GM21423 (cell line): ENCODE measurements around the gene FLNC.

Experiments
- ATAC-seq: cut with Tn5 transposase; IDR thresholded peaks from one replicate; pipeline ENCODE4 v1.9.1; 2021; ENCODE audit warnings: mild to moderate bottlenecking, moderate library complexity; ENCODE audit not compliant: unreplicated experiment

The FLNC gene, protein sequence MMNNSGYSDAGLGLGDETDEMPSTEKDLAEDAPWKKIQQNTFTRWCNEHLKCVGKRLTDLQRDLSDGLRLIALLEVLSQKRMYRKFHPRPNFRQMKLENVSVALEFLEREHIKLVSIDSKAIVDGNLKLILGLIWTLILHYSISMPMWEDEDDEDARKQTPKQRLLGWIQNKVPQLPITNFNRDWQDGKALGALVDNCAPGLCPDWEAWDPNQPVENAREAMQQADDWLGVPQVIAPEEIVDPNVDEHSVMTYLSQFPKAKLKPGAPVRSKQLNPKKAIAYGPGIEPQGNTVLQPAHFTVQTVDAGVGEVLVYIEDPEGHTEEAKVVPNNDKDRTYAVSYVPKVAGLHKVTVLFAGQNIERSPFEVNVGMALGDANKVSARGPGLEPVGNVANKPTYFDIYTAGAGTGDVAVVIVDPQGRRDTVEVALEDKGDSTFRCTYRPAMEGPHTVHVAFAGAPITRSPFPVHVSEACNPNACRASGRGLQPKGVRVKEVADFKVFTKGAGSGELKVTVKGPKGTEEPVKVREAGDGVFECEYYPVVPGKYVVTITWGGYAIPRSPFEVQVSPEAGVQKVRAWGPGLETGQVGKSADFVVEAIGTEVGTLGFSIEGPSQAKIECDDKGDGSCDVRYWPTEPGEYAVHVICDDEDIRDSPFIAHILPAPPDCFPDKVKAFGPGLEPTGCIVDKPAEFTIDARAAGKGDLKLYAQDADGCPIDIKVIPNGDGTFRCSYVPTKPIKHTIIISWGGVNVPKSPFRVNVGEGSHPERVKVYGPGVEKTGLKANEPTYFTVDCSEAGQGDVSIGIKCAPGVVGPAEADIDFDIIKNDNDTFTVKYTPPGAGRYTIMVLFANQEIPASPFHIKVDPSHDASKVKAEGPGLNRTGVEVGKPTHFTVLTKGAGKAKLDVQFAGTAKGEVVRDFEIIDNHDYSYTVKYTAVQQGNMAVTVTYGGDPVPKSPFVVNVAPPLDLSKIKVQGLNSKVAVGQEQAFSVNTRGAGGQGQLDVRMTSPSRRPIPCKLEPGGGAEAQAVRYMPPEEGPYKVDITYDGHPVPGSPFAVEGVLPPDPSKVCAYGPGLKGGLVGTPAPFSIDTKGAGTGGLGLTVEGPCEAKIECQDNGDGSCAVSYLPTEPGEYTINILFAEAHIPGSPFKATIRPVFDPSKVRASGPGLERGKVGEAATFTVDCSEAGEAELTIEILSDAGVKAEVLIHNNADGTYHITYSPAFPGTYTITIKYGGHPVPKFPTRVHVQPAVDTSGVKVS (N-terminal part only)

GRCh38 chr7:128830231-128831177, at the start of gene FLNC:
TSS of gene FLNC (plus strand) at chr7:128830406. CDS start at chr7:128830638, 232 bp downstream.
- ATAC-seq: no peak

DNA sequence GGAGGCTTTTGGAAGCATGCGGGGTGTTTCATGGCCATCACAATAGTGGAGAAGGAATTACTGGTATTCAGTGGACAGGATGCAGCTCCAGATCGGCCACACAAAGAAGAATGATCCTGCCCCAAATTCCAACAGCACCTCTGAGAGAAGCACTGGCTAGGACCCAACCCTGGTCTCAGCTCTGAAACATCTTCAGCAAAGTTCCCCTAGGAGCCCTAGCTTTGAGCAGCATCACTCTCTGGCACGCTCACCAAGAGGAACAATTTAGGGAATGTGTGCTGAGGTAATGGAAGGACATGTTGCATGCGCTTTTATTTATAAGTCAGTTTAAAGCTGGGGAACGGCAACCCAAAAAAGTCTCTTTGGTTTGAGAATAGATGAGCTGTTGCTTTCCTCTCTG, 49.1 kb upstream of the FLNC start:
- no peak for ATAC-seq

- ATAC-seq: no peak
Observed at GRCh38 chr7:128781851-128782250, 48.4 kb upstream of the FLNC start.

DNA sequence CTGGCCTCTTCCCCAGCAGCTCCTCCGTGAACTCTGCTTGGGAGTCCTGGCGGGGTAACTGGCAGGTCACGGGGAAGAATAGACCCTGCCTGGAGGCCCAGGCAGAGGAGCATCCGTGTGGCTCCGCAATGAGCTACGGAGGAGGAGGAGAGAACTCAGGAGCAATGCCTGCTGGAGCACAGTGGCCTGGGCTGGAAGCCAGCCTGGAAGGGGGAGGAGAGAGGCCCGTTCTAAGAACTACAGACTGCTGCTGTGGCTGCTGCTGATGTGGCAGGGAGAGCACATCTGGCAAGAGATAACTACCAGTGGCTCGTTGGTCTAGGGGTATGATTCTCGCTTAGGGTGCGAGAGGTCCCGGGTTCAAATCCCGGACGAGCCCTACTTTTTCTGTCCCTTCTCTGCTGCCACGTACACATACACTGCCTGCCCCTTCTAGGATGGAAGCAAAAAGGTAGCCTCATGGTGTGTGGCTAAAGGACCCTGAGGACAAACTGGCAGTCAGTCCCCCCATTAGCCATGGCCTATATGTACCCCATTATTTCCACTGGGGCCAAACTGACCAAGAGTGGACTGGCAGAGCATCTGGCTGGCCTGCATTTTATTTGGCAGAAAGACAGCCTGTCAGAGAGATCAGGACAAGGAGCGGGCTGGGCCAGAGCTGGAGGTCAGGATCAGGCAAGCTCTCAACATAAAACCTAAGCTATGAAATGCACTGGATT, 46.9 kb upstream of the FLNC start:
- no peak for ATAC-seq

- no peak for ATAC-seq
Observed at GRCh38 chr7:128785738-128786137, 44.5 kb upstream of the FLNC start.

- no peak for ATAC-seq
Observed at GRCh38 chr7:128788446-128789412, 41.5 kb upstream of the FLNC start.

GRCh38 chr7:128790315-128791041, 39.7 kb upstream of the FLNC start:
- ATAC-seq: no peak

DNA sequence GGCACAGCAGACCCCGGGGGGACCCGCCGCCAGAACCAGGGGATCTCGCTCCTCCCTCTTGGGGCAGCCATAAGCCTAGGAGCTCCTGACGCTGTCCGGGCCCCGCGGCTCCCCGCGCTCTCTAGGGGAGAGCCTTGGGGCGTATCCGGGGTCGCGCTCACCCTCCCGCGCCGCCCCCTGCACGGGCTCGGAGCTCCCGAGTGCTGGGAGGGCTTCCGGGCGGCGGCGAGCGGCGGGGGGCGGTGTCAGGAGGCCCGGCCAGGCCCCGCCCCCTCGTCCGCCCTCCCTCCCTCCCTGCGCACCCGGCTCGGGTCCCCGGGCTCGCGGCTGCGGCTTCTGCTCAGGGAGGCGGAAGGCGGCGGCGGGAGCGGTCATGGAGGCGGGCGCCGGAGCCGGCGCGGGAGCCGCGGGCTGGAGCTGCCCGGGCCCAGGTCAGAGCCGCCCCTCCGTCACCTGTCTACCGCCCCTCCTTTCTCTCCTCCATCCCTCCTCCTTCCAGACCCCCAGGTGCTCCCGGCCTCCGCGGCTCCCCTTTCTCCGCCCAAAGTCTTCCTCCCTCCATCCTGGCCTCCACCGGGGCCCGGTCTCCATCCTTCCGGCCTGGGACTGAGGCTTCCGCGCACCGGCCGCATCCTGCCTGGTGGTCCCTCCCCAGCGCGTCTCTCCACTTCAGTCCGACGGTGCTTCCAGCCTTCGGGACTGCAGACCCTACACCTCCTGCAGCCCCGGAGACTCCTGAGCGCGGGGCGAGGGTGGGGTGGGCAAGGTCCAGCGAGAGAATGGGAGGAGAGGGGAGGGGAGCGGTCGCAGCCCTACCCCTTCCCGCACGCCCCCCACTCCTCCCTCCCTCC, 38.9 kb upstream of the FLNC start, which contains the start of gene CCDC136:
Gene CCDC136 (plus strand): TSS at position 848 of the 851 bp plus-strand sequence. CDS start 444 bp downstream, outside the sequence.
- peak; percentile 79 for ATAC-seq

GRCh38 chr7:128791972-128792327, 38.3 kb upstream of the FLNC start:
- ATAC-seq: no peak

- no peak for ATAC-seq
Observed at GRCh38 chr7:128792471-128793180, 37.6 kb upstream of the FLNC start.

DNA sequence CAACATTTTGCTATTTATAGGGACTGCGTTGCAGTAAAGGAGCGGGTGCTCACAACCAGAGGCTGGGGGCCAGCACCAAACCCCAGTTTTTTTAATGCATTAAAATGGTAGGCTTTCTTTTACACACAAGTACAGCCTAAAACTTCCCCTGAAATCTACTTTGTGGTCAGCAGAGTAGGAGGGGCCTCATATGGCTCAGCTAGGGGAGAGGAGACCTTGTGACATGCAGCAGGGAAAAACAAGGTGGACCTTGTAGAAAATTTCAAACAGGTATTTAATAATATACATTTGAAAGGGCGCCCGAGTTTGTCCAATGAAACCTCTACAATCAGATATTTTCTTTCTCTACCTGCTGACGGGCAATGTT, 37.0 kb upstream of the FLNC start:
- ATAC-seq: no peak

DNA sequence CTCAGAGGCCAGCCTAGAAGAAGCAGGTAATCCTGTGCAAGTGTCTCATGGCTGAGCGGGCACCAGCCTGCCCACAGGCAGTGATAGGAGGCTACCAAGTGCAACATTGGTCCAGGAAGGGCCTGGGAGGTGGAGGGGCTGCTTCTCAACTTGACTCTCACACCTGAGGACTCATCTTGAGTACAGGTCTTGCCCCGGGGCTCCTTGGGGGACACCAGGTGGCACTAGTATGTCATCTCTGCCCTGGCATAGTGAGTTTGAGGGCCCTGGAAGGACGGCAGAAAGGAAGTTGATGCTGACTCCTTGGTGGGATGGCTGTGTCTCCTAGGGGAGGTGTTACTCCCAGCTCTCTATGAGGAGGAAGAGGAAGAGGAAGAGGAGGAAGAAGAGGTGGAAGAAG, 36.2 kb upstream of the FLNC start:
- no peak for ATAC-seq

DNA sequence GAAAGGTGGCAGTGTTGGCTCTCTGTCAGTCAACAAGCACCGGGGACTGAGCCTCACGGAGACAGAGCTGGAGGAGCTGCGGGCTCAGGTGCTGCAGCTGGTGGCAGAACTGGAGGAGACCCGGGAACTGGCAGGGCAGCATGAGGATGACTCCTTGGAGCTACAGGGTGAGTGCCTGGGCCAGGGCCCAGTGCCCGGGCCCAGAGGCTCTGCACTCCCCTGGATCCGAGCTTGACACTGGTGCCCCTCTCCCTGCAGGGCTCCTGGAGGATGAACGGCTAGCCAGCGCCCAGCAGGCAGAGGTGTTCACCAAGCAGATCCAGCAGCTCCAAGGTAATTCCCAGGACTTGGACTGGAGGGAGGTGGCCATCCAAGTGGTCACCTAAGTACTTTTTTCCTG, 35.8 kb upstream of the FLNC start:
- no peak for ATAC-seq

GRCh38 chr7:128795129-128795528, 35.1 kb upstream of the FLNC start:
- no peak for ATAC-seq

- ATAC-seq: no peak
Observed at GRCh38 chr7:128796327-128796726, 33.9 kb upstream of the FLNC start.

DNA sequence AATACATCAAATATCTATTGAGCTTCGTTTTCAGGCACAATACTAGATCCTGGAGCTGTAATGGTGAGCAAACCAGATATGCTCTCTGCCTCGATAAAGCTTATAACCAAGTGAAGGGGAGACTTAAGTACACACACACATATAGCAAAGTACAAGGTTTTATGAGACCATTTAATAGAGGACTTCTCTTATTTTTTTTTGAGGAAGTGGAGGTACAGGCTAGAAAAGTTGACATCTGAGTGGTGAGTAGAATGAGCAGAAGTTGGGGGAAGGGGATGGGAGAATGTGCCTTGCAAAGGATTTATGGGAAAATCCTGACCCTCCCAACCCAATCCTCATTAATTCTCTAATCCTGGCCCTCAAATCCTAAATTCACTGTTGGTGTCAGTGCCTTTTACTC, 30.8 kb upstream of the FLNC start:
- no peak for ATAC-seq
